Activated naive CD8-positive, alpha-beta T cell (primary cell): ENCODE measurements around the gene RYR3.
"Not testable (repeated sequence)": the region's sequence is repeated elsewhere in the genome, so short reads cannot be mapped to it uniquely, and the experiment has no call there.

Experiments
- H3K27ac Mint-ChIP-seq: one replicate; pipeline ENCODE4 v1.8.0; 2021; ENCODE audit warnings: mixed read lengths
- H3K27me3 Mint-ChIP-seq: one replicate; pipeline ENCODE4 v1.8.0; 2021; ENCODE audit warnings: mixed read lengths
- H3K36me3 Mint-ChIP-seq: one replicate; pipeline ENCODE4 v1.8.0; 2021; ENCODE audit warnings: mixed read lengths
- H3K4me1 Mint-ChIP-seq: one replicate; pipeline ENCODE4 v1.8.0; 2021; ENCODE audit warnings: low read depth, mixed read lengths
- H3K4me3 Mint-ChIP-seq: one replicate; pipeline ENCODE4 v1.8.0; 2021; ENCODE audit warnings: mild to moderate bottlenecking, mixed read lengths
- H3K9me3 Mint-ChIP-seq: one replicate; pipeline ENCODE4 v1.8.0; 2021; ENCODE audit warnings: low read depth, mixed read lengths

Gene RYR3

DNA sequence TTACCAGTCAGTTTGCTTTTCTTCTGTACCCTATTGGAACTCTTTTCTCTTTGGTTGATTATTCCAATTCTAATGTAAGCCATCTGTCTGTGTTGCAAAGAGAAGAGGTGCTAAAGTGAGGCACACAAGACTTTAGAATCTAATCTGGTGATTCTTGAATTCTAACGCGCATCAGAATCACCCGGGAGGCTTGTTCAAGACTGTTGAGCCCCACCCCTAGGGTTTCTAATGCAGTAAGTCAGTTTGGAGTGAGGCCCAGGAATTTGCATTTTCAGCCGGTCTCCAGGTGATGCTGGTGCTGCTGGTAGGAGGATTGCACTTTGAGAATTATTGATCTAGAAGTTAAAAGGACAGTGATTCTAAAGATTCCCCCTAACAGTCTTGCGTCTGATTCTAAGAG is 472.2 kb downstream of the RYR3 start:
- no peaks in the 10 kb centered on the region for H3K9me3 Mint-ChIP-seq
- no peaks in the 10 kb centered on the region for H3K4me1 Mint-ChIP-seq
- H3K27me3 Mint-ChIP-seq, result peaks cover 6% of the 10 kb centered on the region
- no peak overlapping the region for H3K27ac Mint-ChIP-seq
- no peak overlapping the region for H3K4me3 Mint-ChIP-seq
- no peaks in the 10 kb centered on the region for H3K36me3 Mint-ChIP-seq

DNA sequence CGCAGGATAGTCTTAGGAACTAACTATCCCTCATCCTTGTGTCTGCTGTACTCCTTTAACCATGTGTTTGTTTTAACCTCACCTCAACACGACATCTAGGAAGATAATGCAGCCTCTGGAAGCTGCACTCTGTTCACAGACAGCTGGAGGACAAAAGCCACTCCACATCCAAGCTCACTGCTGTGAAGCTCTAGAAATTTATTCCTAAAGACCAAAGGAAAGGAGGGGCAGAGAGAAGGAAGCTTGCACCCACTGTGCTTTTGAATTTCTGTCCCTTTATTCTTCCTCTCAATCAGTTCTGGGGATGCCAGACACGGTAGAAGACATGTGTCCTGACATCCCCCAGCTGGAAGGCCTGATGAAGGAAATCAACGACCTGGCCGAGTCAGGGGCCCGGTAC is 474.6 kb downstream of the RYR3 start:
- Mint-ChIP-seq H3K4me1 (peaks cover 2% of the 10 kb centered on the region), H3K36me3 (no peaks in the 10 kb centered on the region), H3K27me3 (peaks cover 7% of the 10 kb centered on the region), H3K4me3 (no peak overlapping the region), H3K9me3 (no peaks in the 10 kb centered on the region), H3K27ac (no peak overlapping the region)

DNA sequence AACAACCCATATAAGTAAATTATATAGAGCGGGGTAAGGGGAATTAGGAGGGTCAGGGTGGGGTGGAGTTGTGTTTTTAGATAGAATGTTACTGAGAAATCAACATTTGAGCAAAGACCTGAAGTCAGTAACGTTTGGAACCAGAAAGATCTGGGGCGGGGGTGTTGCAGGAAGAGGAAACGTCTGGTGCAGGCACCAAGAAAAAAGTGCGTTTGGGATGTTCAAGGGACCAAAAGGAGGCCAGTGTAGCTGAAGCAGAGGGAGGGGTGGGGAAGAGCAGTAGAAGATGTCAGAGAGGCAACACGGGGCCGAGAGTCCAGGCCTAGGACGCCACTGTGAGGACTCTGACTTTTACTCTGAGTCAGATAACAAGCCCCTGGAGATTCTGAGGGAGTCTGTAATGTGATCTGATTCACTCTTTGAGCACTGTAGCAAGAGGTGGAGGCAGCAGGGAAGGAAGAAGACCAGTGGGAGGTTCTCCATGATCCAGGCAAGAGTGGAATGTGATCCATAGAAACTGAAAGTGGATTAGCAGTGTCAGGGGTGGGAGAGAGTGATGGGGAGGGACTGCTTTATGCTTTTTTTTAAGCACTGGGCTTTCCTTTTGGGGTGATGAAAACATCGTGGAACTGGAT is 478.3 kb downstream of the RYR3 start:
- Mint-ChIP-seq H3K4me3 (no peak overlapping the region), H3K27me3 (peaks cover 7% of the 10 kb centered on the region), H3K27ac (no peak overlapping the region), H3K36me3 (no peaks in the 10 kb centered on the region), H3K4me1 (peaks cover 2% of the 10 kb centered on the region), H3K9me3 (no peaks in the 10 kb centered on the region)

DNA sequence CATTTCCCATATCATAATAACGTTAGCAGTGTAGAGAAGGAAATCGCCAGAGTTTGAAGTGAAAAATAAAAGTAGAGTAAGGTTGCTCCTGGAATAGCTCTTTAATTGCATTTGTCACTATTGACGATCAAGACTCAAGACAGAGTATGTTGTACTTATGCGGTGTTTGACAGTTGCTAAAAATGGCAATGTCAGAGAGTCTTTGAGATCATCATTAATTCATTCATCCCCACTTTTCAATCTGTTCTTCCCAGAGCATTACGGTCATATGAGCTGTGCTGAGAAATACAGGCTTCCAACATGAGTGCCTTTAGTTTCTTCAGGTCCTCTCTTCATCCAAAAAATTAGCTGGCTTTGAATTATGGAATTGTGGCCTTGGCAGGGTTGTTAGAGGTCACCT is 483.7 kb downstream of the RYR3 start:
- peaks cover 2% of the 10 kb centered on the region for H3K27me3 Mint-ChIP-seq
- no peaks in the 10 kb centered on the region for H3K9me3 Mint-ChIP-seq
- H3K4me1 Mint-ChIP-seq, result no peaks in the 10 kb centered on the region
- no peak overlapping the region for H3K4me3 Mint-ChIP-seq
- H3K36me3 Mint-ChIP-seq, result no peaks in the 10 kb centered on the region
- H3K27ac Mint-ChIP-seq, result no peak overlapping the region

DNA sequence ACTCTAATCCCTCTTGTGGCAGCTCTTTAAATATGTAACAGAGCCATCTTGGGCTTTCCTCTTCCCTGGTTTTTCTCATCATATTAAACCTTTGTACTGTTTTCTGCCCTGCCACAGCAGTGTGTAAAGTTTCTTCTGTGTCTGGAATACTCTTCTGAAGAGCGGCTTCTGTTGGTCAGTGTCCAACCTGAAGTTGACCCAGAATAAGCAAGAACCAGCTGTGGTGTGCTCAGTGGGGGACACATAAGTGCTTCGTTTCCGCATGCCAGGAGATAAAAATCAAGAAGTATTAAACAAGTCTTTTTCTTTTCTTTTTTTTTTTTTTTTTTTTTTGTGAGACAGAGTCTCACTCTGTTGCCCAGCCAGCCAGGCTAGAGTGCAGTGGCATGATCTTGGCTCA is 484.3 kb downstream of the RYR3 start:
- Mint-ChIP-seq H3K9me3 (no peaks in the 10 kb centered on the region), H3K36me3 (no peaks in the 10 kb centered on the region), H3K27ac (no peak overlapping the region), H3K4me1 (no peaks in the 10 kb centered on the region), H3K4me3 (no peak overlapping the region), H3K27me3 (peaks cover 2% of the 10 kb centered on the region)

DNA sequence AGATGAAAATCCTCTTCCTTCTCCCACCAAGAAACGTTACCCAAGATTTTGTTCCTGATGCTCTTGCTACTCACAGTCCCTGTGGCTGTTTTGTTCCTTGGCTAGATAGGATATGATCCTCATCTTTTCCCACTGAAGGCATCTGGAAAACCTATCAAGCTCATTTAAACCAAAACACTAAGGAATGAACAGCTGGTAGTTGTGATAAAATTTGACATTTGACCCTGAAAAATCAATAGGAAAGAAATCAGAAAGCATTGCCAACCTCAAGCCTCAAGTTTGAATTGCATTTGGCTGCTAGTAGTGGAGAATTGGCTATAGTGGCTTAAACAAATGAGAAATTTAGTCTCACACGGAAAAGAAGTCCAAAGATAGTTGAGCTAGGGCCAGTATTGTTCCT is 486.9 kb downstream of the RYR3 start:
- Mint-ChIP-seq H3K4me3 (no peak overlapping the region), H3K4me1 (no peaks in the 10 kb centered on the region), H3K36me3 (no peaks in the 10 kb centered on the region), H3K27me3 (peaks cover 2% of the 10 kb centered on the region), H3K27ac (no peak overlapping the region), H3K9me3 (no peaks in the 10 kb centered on the region)

DNA sequence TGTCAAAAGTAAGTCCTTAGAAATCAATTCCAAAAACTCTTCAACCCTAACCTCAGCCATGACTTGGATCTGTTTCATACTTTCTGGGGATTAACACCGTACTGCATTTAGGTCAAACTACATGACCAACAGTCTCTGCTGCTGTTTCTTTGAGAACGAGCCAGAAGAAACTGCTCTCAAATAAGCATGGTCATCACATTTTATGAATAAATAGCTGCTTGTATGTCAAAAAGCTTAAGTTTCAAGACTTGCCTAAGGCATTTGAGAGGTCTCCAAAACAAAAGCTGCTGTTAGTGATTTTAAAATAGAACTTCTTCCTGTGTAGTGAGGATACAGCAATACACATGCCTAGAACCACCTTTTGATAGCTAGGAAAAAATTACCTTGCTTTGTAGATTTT is 491.2 kb downstream of the RYR3 start:
- Mint-ChIP-seq H3K27me3 (peaks cover 2% of the 10 kb centered on the region), H3K36me3 (no peaks in the 10 kb centered on the region), H3K4me1 (no peaks in the 10 kb centered on the region), H3K27ac (no peak overlapping the region), H3K9me3 (no peaks in the 10 kb centered on the region), H3K4me3 (no peak overlapping the region)

DNA sequence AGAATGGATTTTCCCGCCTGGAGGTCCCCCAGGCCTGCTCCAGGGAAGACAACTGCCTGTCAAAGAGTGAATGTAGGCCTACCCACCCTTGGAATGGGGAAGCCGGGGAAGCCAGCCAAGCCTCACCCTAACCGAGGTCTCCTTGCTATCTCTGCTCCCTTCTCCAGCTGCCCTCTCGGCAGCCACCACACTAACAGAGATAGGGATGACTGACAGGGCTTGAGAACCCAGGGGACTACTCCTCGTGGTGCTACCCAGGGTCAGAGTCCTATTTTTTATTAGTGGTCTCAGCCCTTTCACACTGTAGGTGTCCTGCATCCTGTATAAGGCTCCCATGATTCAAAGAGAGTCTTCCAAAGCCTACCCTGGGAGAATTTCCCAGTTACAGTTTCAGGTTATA is 496.9 kb downstream of the RYR3 start:
- Mint-ChIP-seq H3K4me1 (no peaks in the 10 kb centered on the region), H3K27ac (no peak overlapping the region), H3K9me3 (no peaks in the 10 kb centered on the region), H3K4me3 (no peak overlapping the region), H3K36me3 (no peaks in the 10 kb centered on the region), H3K27me3 (peaks cover 5% of the 10 kb centered on the region)

DNA sequence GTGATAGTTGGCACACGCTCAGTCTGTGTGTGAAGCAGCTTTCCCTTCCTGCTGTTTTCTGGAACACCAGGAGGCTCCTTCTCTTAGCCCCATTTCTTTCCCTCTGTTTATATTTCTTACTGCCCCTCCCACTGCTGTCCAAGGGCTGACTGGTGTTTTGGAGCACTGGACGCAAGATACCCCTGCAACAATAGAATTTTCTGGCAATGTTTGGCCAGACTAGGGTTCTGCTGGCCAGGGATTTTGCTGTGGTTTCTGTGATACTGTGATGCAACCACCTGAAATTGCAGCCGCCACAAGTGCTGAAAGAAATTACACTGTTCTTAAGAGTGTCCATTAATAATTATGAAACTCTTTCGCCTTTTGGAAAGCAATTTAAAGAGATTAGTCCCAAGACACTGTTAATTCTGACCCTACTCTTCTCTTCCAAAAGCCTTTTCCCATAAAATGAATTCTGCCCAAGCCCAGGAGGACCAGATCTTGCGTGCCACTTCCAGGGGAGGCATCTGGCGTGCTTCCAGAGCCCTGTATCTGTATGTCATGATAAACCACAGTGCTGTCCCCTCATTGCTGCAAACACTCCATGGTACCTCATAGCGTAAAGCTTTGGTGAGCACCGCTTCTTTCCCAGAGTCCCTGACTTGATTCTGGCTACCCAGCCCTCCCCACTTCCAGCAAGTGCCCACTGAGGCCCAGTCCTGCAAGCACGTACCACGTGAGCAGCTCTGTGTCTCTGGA is 498.1 kb downstream of the RYR3 start:
- Mint-ChIP-seq H3K9me3 (no peaks in the 10 kb centered on the region), H3K27me3 (peaks cover 5% of the 10 kb centered on the region), H3K27ac (no peak overlapping the region), H3K4me1 (no peaks in the 10 kb centered on the region), H3K4me3 (no peak overlapping the region), H3K36me3 (no peaks in the 10 kb centered on the region)

DNA sequence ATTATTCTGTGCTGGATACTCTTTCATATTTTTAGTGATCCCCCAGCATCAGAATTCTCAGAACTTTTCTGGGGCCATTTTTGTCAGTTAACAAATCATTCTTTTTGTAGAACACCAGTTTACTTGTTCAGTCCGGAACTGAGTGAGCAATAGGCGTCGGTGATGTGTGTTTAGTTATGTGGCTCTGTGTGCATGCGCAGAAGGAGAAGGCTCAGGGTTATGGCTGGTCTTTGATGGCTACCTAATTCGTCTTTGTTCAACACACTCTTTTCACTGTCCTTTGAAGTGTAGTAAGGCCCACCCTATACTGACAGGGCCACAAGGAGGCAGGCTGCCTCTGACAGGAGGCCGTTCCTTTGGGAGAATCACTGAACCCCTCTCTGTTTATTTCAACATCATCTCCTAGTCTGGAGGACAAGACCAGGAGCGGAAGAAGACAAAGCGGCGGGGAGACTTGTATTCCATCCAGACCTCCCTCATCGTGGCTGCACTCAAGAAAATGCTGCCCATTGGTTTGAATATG is 499.4 kb downstream of the RYR3 start:
- no peak overlapping the region for H3K27ac Mint-ChIP-seq
- H3K27me3 Mint-ChIP-seq, result peaks cover 7% of the 10 kb centered on the region
- H3K36me3 Mint-ChIP-seq, result no peaks in the 10 kb centered on the region
- H3K4me3 Mint-ChIP-seq, result no peak overlapping the region
- no peaks in the 10 kb centered on the region for H3K4me1 Mint-ChIP-seq
- H3K9me3 Mint-ChIP-seq, result no peaks in the 10 kb centered on the region

DNA sequence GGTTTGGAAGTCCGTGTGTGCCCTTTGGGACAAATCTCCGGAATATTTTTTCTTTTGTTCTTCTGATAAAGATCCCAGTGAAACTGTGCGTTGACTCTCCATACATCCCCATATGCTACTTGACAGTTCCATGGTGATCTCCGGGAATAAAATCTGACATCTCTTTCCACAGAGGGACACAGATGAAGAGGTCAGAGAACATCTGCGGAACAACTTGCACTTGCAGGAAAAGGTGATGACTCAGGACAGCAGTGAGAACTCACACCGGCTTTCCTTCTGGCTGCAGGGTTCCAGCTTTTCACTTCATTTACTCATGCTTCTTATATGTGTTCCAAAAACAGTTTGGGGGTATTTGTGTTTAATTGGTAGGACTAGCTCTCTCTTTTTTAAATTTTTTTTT is 500.0 kb downstream of the RYR3 start:
- Mint-ChIP-seq H3K9me3 (no peaks in the 10 kb centered on the region), H3K27me3 (peaks cover 8% of the 10 kb centered on the region), H3K27ac (no peak overlapping the region), H3K4me3 (no peak overlapping the region), H3K36me3 (no peaks in the 10 kb centered on the region), H3K4me1 (no peaks in the 10 kb centered on the region)

DNA sequence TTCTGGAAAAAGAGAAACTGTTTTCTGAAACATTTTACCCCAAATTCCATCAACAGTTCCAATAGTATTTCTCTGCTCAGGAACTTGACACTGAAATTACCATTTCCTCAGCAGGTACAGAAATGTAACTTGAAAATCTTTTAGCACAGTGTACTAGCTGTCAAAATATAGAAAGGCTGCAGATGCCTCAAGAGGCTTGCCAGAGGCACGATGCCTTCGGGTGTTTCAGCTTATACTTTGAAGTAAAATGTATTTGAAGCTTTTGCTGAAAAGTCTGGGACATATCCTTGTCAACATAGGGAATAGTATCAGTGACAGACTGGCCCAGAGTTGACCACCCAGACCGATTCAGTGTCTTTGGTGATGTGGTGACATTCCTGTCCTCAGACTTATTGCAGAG is 503.1 kb downstream of the RYR3 start:
- Mint-ChIP-seq H3K4me1 (no peaks in the 10 kb centered on the region), H3K36me3 (no peaks in the 10 kb centered on the region), H3K4me3 (no peak overlapping the region), H3K27me3 (peaks cover 12% of the 10 kb centered on the region), H3K27ac (no peak overlapping the region), H3K9me3 (no peaks in the 10 kb centered on the region)

DNA sequence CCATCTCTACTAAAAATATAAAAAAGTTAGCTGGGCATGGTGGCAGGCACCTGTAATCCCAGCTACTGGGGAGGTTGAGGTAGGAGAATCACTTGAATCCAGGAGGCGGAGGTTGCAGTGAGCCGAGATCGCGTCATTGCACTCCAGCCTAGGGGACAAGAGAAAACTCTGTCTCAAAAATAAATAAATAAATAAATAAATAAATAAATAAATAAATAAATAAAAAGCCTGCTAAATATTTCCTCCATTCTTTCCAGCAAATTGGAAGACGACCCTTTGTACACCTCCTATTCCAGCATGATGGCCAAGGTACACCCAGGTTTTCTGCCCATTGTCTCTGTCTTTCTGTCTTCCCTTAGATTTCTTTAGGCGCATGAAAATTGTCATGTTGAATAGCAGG is 508.7 kb downstream of the RYR3 start:
- H3K4me1 Mint-ChIP-seq, H3K36me3 Mint-ChIP-seq, H3K4me3 Mint-ChIP-seq, H3K27ac Mint-ChIP-seq, H3K9me3 Mint-ChIP-seq: not testable (repeated sequence)
- peaks cover 11% of the 10 kb centered on the region for H3K27me3 Mint-ChIP-seq

DNA sequence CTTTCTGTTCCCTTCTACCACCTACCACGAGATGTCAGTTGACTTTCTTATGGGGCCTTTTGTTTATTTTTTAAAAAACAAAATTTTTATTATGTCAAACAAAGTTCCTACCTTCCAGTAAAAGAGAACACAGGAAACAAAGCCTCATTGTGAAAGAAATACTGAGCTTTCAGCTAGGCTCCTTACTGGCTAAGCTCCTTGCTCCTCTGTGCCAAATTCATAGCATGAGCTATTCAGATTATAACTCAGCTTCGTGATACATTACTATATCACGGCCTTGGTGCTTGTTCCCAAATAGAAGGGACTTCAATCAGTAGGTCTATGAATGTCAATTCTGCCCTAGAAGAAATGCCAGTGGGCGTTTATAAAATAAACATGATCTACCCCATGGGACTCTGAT is 511.7 kb downstream of the RYR3 start:
- no peaks in the 10 kb centered on the region for H3K36me3 Mint-ChIP-seq
- no peaks in the 10 kb centered on the region for H3K9me3 Mint-ChIP-seq
- H3K27ac Mint-ChIP-seq, result no peak overlapping the region
- no peak overlapping the region for H3K4me3 Mint-ChIP-seq
- H3K4me1 Mint-ChIP-seq, result no peaks in the 10 kb centered on the region
- peaks cover 14% of the 10 kb centered on the region for H3K27me3 Mint-ChIP-seq

DNA sequence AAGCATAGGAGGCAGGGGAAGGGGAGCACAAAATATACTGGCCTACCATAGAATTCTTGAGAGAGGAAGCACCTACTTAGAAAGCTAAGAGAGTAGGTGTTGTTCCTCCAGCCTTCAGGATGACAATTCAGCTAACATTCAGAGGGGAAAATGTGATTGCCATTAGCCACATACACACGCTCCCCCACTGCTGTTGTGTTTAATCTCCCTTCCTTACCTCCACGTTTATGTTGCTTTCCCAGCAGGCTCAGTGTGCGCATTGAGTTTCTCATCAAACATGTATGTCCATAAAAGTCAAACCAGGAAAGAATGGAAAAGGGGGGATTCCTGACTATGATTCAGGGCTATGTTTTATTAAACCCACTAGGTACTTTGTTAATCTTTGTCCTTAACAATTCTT is 512.4 kb downstream of the RYR3 start:
- no peaks in the 10 kb centered on the region for H3K4me1 Mint-ChIP-seq
- no peak overlapping the region for H3K27ac Mint-ChIP-seq

DNA sequence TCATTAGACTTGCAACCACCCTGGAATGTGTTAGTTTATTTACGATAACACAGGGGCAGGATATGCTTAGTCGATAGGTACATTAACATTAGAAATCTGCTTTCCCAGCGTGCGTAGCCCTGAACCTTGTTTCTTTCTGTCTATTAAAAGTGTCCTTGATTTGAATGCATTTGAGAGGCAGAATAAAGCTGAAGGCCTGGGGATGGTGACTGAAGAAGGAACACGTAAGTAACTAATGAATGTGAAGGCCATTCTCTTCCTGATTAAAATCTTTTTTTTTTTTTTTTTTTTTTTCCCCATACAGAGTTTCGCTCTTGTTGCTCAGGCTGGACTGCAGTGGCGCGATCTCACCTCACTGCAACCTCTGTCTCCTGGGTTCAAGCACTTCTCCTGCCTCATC is 514.7 kb downstream of the RYR3 start:
- Mint-ChIP-seq H3K4me1 (no peaks in the 10 kb centered on the region), H3K36me3 (no peaks in the 10 kb centered on the region), H3K27me3 (peaks cover 6% of the 10 kb centered on the region), H3K9me3 (no peaks in the 10 kb centered on the region), H3K4me3 (no peak overlapping the region), H3K27ac (no peak overlapping the region)

More for the DNA sequence above, 512.4 kb downstream of the RYR3 start:
- H3K27me3 Mint-ChIP-seq, result peaks cover 11% of the 10 kb centered on the region
- no peaks in the 10 kb centered on the region for H3K36me3 Mint-ChIP-seq
- no peak overlapping the region for H3K4me3 Mint-ChIP-seq
- H3K9me3 Mint-ChIP-seq, result no peaks in the 10 kb centered on the region
